IMR-90 (cell line): ENCODE data around the gene ACHE. TPM values are rescaled to one million over a fixed set of nuclear protein-coding genes. Genes with fewer than 3 reads are reported as not detected.
A peak's percentile ranks its signal among the peaks of the same experiment; 100 is the strongest.

Source experiments
- ATAC-seq: fragments of 200-7000 bp; cut with Tn5 transposase; 2 replicates; pipeline ENCODE4 v1.9.1; 2020; ENCODE audit warnings: low read depth, mild to moderate bottlenecking, moderate library complexity
- BruUV-seq: library from RNA; stranded (reverse); fragments of 400-500 nt; replicated peaks from 2 replicates; lab custom pipeline; 2021; lab: Mats Ljungman, UMichigan
- CTCF ChIA-PET: fragments of 300-600 bp; formaldehyde crosslinking; extraction: SDS; loops from one replicate; lab custom pipeline; 2021; ENCODE audit warnings: antibody characterized with exemption; lab: Yijun Ruan, JAX
- POLR2A ChIA-PET: fragments of 300-600 bp; sonication (Branson Sonifier 250); formaldehyde crosslinking; loops from one replicate; lab custom pipeline; 2022; ENCODE audit warnings: antibody characterized with exemption; ENCODE audit not compliant: unreplicated experiment; lab: Charles Lee
- DNase-seq: peaks from one replicate; pipeline ENCODE4 v3.0.0; 2013
- H2AFZ ChIP-seq: replicated peaks from 2 replicates; pipeline ENCODE3; 2013; ENCODE audit warnings: low read length, mild to moderate bottlenecking; ENCODE audit not compliant: poor library complexity
- H2AK5ac ChIP-seq: 2 replicates; pipeline ENCODE4 v1.6.1; 2013; ENCODE audit warnings: low read depth, low read length, inconsistent platforms
- H2AK9ac ChIP-seq: replicated peaks from 2 replicates; pipeline ENCODE3; 2013; ENCODE audit warnings: mild to moderate bottlenecking, low read depth, low read length, moderate library complexity; ENCODE audit not compliant: poor library complexity
- H2BK120ac ChIP-seq: 2 replicates; pipeline ENCODE4 v1.6.1; 2013; ENCODE audit warnings: low read depth, low read length, inconsistent platforms
- H2BK15ac ChIP-seq: 3 replicates; pipeline ENCODE4 v1.6.1; 2013; ENCODE audit warnings: low read depth, low read length, inconsistent platforms
- H2BK20ac ChIP-seq: 2 replicates; pipeline ENCODE4 v1.6.1; 2013; ENCODE audit warnings: low read depth, mild to moderate bottlenecking, inconsistent platforms, low read length, moderate library complexity
- H2BK5ac ChIP-seq: 2 replicates; pipeline ENCODE4 v1.6.1; 2013; ENCODE audit warnings: mild to moderate bottlenecking, low read depth, low read length, inconsistent platforms; ENCODE audit not compliant: poor library complexity, severe bottlenecking
- H3K14ac ChIP-seq: replicated peaks from 2 replicates; pipeline ENCODE4 v1.6.1; 2013; ENCODE audit warnings: low read depth, low read length, inconsistent platforms
- H3K18ac ChIP-seq: 2 replicates; pipeline ENCODE4 v1.6.1; 2013; ENCODE audit warnings: low read depth, low read length, control low read depth
- H3K23ac ChIP-seq: 2 replicates; pipeline ENCODE4 v1.6.1; 2013; ENCODE audit warnings: low read depth, low read length, inconsistent platforms
- H3K27ac ChIP-seq: 2 replicates; pipeline ENCODE4 v1.5.1; 2013; ENCODE audit warnings: mild to moderate bottlenecking, control low read depth, low read length; ENCODE audit not compliant: insufficient read depth
- H3K27me3 ChIP-seq: 2 replicates; pipeline ENCODE4 v1.6.1; 2013; ENCODE audit warnings: low read length; ENCODE audit not compliant: control insufficient read depth, insufficient read depth
- H3K36me3 ChIP-seq: 2 replicates; pipeline ENCODE4 v1.6.1; 2013; ENCODE audit warnings: low read length, mixed read lengths; ENCODE audit not compliant: control insufficient read depth, insufficient read depth
- H3K4ac ChIP-seq: 2 replicates; pipeline ENCODE4 v1.6.1; 2013; ENCODE audit warnings: low read depth, low read length, inconsistent platforms
- H3K4me1 ChIP-seq: 2 replicates; pipeline ENCODE4 v1.6.1; 2013; ENCODE audit warnings: low read length, mixed read lengths; ENCODE audit not compliant: control insufficient read depth, insufficient read depth
- H3K4me2 ChIP-seq: 2 replicates; pipeline ENCODE4 v1.6.1; 2013; ENCODE audit warnings: low read depth, mild to moderate bottlenecking, control low read depth, low read length, moderate library complexity
- H3K4me3 ChIP-seq: 2 replicates; pipeline ENCODE4 v1.5.1; 2013; ENCODE audit warnings: low read depth, mild to moderate bottlenecking, control low read depth, low read length, moderate library complexity; ENCODE audit not compliant: insufficient read depth
- H3K56ac ChIP-seq: 2 replicates; pipeline ENCODE4 v1.6.1; 2013; ENCODE audit warnings: low read length, inconsistent platforms; ENCODE audit not compliant: insufficient read depth; ENCODE audit errors: extremely low read depth
- H3K79me1 ChIP-seq, 2 experiments: 2 replicates each; pipeline ENCODE4 v1.6.1; 2013; ENCODE audit warnings: low read length in 2 of 2, inconsistent platforms in 1 of 2, low read depth in 1 of 2
- H3K9ac ChIP-seq: 2 replicates; pipeline ENCODE4 v1.6.1; 2013; ENCODE audit warnings: low read depth, low read length, control low read depth
- H3K9me1 ChIP-seq: 2 replicates; pipeline ENCODE4 v1.6.1; 2013; ENCODE audit warnings: low read length, inconsistent platforms; ENCODE audit not compliant: insufficient read depth
- H3K9me3 ChIP-seq: 2 replicates; pipeline ENCODE4 v1.6.1; 2013; ENCODE audit warnings: low read length; ENCODE audit not compliant: control insufficient read depth, insufficient read depth
- H4K20me1 ChIP-seq: 2 replicates; pipeline ENCODE4 v1.6.1; 2013; ENCODE audit warnings: low read length, inconsistent platforms; ENCODE audit not compliant: insufficient read depth
- H4K5ac ChIP-seq: 2 replicates; pipeline ENCODE4 v1.6.1; 2013; ENCODE audit warnings: mild to moderate bottlenecking, low read depth, low read length, control low read depth
- H4K8ac ChIP-seq, 2 experiments: 2 replicates each; pipeline ENCODE4 v1.6.1; 2013; ENCODE audit warnings: low read depth in 2 of 2, low read length in 2 of 2, control low read depth in 1 of 2, inconsistent platforms in 1 of 2
- H4K91ac ChIP-seq: 2 replicates; pipeline ENCODE4 v1.6.1; 2013; ENCODE audit warnings: low read depth, low read length, inconsistent platforms; ENCODE audit not compliant: insufficient read depth
- CEBPB ChIP-seq: IDR thresholded peaks from 2 replicates; pipeline ENCODE4 v1.6.1; 2012; ENCODE audit warnings: low read depth, low read length, improper control_type of control experiment
- MXI1 ChIP-seq: IDR thresholded peaks from 2 replicates; pipeline ENCODE4 v1.6.1; 2012; ENCODE audit warnings: low read depth, mild to moderate bottlenecking, low read length, moderate library complexity, borderline replicate concordance
- POLR2A ChIP-seq: IDR thresholded peaks from 2 replicates; pipeline ENCODE4 v1.6.1; 2012; ENCODE audit warnings: mild to moderate bottlenecking, low read depth, low read length
- RCOR1 ChIP-seq: IDR thresholded peaks from 2 replicates; pipeline ENCODE4 v1.6.1; 2012; ENCODE audit warnings: mild to moderate bottlenecking, low read length, improper control_type of control experiment; ENCODE audit not compliant: insufficient replicate concordance
- RFX5 ChIP-seq: IDR thresholded peaks from 2 replicates; pipeline ENCODE4 v1.8.0; 2012; ENCODE audit warnings: low read depth, mild to moderate bottlenecking, low read length, moderate library complexity
- SMC3 ChIP-seq: fragments of 150-350 bp; IDR thresholded peaks from 2 replicates; pipeline ENCODE4 v1.6.1; 2016; ENCODE audit warnings: low read depth, mild to moderate bottlenecking, antibody characterized with exemption, low read length, moderate library complexity
- WGBS, 2 experiments: methylation state at CpG; one replicate each; pipeline versions ENCODE4 v1.1.5 to v1.1.7; 2013; ENCODE audit warnings: missing lambda C conversion rate in 2 of 2; ENCODE audit not compliant: insufficient read length in 1 of 2; ENCODE audit errors: extremely low coverage in 2 of 2; 5-methylcytosine and 5-hydroxymethylcytosine counted together
- dilution Hi-C: fragments of 300-500 bp; cut with HindIII; formaldehyde crosslinking; loops from one replicate; pipeline ENCODE4 v1.14.3; 2018; ENCODE audit warnings: low sequenced_read_pairs; ENCODE audit not compliant: unreplicated experiment
- in situ Hi-C: fragments of 300-500 bp; cut with MboI; formaldehyde crosslinking; loops from 3 replicates; pipeline ENCODE4 v1.14.3; 2019; ENCODE audit warnings: low sequenced_read_pairs, inconsistent platforms, mixed read lengths
- intact Hi-C: fragments of 100-400 bp; cut with micrococcal nuclease; formaldehyde crosslinking; loops from 2 replicates; pipeline ENCODE4 v1.10.0; 2022
- polyA plus RNA-seq, 3 experiments: library from polyadenylated mRNA; depleted of rRNA; stranded (reverse); fragments of >200 nt; gene quantifications; 2 replicates each; pipeline ENCODE4 v1.2.3, GENCODE V29; 2012; ENCODE audit warnings: low replicate concordance in 1 of 3
- total RNA-seq: library from RNA; depleted of rRNA; stranded (reverse); fragments of >200 nt; gene quantifications from 2 replicates; pipeline ENCODE4 v1.2.3, GENCODE V29; 2012
- TF ChIP-seq, protein P1 (sequence below): fragments of 150-350 bp; IDR thresholded peaks from 2 replicates; pipeline ENCODE4 v1.6.1; 2017; ENCODE audit warnings: mild to moderate bottlenecking, antibody characterized with exemption, low read length, low read depth
- TF ChIP-seq, protein P2 (sequence below): fragments of 150-350 bp; IDR thresholded peaks from 2 replicates; pipeline ENCODE4 v1.6.1; 2016; ENCODE audit warnings: low read depth, mild to moderate bottlenecking, low read length, moderate library complexity, borderline replicate concordance

Gene ACHE
- total and polyA plus RNA-seq, 2 of the 4 experiments (the other 2 are of a cell fraction): 0.41 TPM; not detected in 1

DNA sequence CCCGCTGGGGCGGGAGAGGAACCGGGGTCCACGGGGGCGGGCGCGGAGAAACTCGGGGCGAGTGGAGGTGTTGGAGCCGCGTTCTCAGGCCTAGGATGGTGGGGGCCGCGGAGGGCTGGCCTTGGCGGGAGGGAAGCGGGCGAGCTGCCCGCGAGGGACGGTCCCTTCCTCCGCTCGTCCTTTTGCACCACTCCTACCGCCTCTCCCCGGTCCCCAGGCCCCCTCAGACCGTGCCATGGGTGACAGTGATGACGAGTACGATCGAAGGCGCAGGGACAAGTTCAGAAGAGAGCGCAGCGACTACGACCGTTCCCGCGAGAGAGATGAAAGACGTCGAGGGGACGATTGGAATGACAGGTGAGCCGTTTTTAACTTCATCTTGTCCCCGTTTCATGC lies 20.3 kb downstream of the ACHE start:
- Histone ChIP-seq H2BK120ac (no peak overlapping the region), H3K56ac (peak overlapping the region; percentile 62), H2AK9ac (peak overlapping the region; percentile 95), H3K79me1 (peaks cover 14 to 46% of the 10 kb centered on the region in 2 experiments), H3K36me3 (peaks cover 49% of the 10 kb centered on the region), H3K14ac (peak overlapping the region; percentile 94), H3K9me3 (no peaks in the 10 kb centered on the region), H3K4ac (peak overlapping the region; percentile 84), H3K27me3 (no peaks in the 10 kb centered on the region), H3K4me1 (peaks cover 11% of the 10 kb centered on the region), H3K9ac (peak overlapping the region; percentile 93), H2BK20ac (no peak overlapping the region), H3K23ac (peak overlapping the region; percentile 80), H2BK15ac (no peak overlapping the region), H4K91ac (peak overlapping the region; percentile 35; the same call in 1 of the 2 replicates), H2BK5ac (peak overlapping the region; percentile 87), H3K4me2 (peak overlapping the region; percentile 96), H3K18ac (no peak overlapping the region; the same call in 1 of the 2 replicates), H4K20me1 (peaks cover 44% of the 10 kb centered on the region), H4K8ac (peak overlapping the region; percentile 38 to 57; a peak in 3 of 4 replicates), H3K27ac (peak overlapping the region; percentile 92), H2AK5ac (peak overlapping the region; percentile 88), H2AFZ (peak overlapping the region; percentile 98), H3K9me1 (peaks cover 5% of the 10 kb centered on the region; the same call in 1 of the 2 replicates), H4K5ac (peak overlapping the region; percentile 3; the same call in 1 of the 2 replicates), H3K4me3 (peak overlapping the region; percentile 76)
- in situ Hi-C loops (no loop called here), dilution Hi-C loops (no loop called here), intact Hi-C loops (no loop called here)
- 0% methylated on average over 10 of the region's 39 CpGs; no CpG with 5 or more reads in 1 of the 2 experiments for WGBS, 2 experiments
- POLR2A ChIA-PET: interaction anchor here (0.8 to 1.8 kb wide), 6 partner anchors 12 to 290 kb away, joined by 3 to 15 read pairs (median 4); partner anchors contain the start of genes ACHE, POP7, SLC12A9 and UFSP1
- no peak for DNase-seq
- ATAC-seq: peak; percentile 33
- BruUV-seq: TSS peak; percentile 28
- CTCF ChIA-PET: interaction anchor here (0.8 kb wide), 1 partner anchor 1595 kb away, joined by 3 read pairs; no protein-coding TSS in a partner anchor
- TF ChIP-seq POLR2A: no peak
- TF ChIP-seq RCOR1: no peak
- TF ChIP-seq, protein P1, sequence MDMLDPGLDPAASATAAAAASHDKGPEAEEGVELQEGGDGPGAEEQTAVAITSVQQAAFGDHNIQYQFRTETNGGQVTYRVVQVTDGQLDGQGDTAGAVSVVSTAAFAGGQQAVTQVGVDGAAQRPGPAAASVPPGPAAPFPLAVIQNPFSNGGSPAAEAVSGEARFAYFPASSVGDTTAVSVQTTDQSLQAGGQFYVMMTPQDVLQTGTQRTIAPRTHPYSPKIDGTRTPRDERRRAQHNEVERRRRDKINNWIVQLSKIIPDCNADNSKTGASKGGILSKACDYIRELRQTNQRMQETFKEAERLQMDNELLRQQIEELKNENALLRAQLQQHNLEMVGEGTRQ: no peak
- TF ChIP-seq, protein P2, sequence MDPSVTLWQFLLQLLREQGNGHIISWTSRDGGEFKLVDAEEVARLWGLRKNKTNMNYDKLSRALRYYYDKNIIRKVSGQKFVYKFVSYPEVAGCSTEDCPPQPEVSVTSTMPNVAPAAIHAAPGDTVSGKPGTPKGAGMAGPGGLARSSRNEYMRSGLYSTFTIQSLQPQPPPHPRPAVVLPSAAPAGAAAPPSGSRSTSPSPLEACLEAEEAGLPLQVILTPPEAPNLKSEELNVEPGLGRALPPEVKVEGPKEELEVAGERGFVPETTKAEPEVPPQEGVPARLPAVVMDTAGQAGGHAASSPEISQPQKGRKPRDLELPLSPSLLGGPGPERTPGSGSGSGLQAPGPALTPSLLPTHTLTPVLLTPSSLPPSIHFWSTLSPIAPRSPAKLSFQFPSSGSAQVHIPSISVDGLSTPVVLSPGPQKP: no peak
- TF ChIP-seq SMC3: no peak
- TF ChIP-seq MXI1: 0 out of 2 replicates have a peak, but pooled peaks have one; percentile 5
- TF ChIP-seq RFX5: no peak
- TF ChIP-seq CEBPB: no peak
